H1 (cell line): ENCODE measurements around the gene ZNF487. TPM values are rescaled to one million over a fixed set of nuclear protein-coding genes. Genes with fewer than 3 reads are reported as not detected.
"Not testable (repeated sequence)": the region's sequence is repeated elsewhere in the genome, so short reads cannot be mapped to it uniquely, and the experiment has no call there.

Experiments used
- CTCF ChIA-PET: fragments of 300-600 bp; sonication (Branson Sonifier 250); formaldehyde crosslinking; loops from one replicate; lab custom pipeline; 2021; ENCODE audit not compliant: partially characterized antibody; lab: Charles Lee
- POLR2A ChIA-PET: fragments of 300-600 bp; sonication (Branson Sonifier 250); formaldehyde crosslinking; loops from one replicate; lab custom pipeline; 2021; ENCODE audit warnings: inconsistent platforms; ENCODE audit not compliant: partially characterized antibody; lab: Charles Lee
- DNase-seq, 2 experiments: peaks; one replicate each; pipeline versions ENCODE4 v3.0.0 to v3.0.0-alpha.2; 2010 to 2022; ENCODE audit warnings: low spot score in 2 of 2, low read depth in 1 of 2, mixed read lengths in 1 of 2
- FAIRE-seq: peaks from 2 replicates; lab custom pipeline; 2011; peaks lifted over from hg19 to GRCh38; lab: Jason Lieb, UNC
- H2AFZ ChIP-seq: 2 replicates; pipeline ENCODE4 v1.8.1; 2012; ENCODE audit warnings: low read length, inconsistent platforms
- H2AK5ac ChIP-seq: 2 replicates; pipeline ENCODE4 v1.6.1; 2013; ENCODE audit warnings: low read depth, low read length
- H2BK120ac ChIP-seq: replicated peaks from 2 replicates; pipeline ENCODE3; 2013; ENCODE audit warnings: low read depth, low read length, inconsistent platforms
- H2BK12ac ChIP-seq: 2 replicates; pipeline ENCODE4 v1.6.1; 2013; ENCODE audit warnings: low read depth, low read length
- H2BK15ac ChIP-seq: 2 replicates; pipeline ENCODE4 v1.6.1; 2013; ENCODE audit warnings: low read length
- H2BK20ac ChIP-seq: 2 replicates; pipeline ENCODE4 v1.6.1; 2013; ENCODE audit warnings: low read length
- H2BK5ac ChIP-seq: 2 replicates; pipeline ENCODE4 v1.6.1; 2013; ENCODE audit warnings: low read depth, low read length
- H3K14ac ChIP-seq: 2 replicates; pipeline ENCODE4 v1.6.1; 2013; ENCODE audit warnings: inconsistent platforms; ENCODE audit not compliant: insufficient read length
- H3K18ac ChIP-seq: 2 replicates; pipeline ENCODE4 v1.6.1; 2013; ENCODE audit warnings: low read length; ENCODE audit errors: extremely low read depth
- H3K23ac ChIP-seq: 2 replicates; pipeline ENCODE4 v1.6.1; 2013; ENCODE audit warnings: inconsistent platforms; ENCODE audit not compliant: insufficient read length
- H3K23me2 ChIP-seq: 2 replicates; pipeline ENCODE4 v1.6.1; 2013; ENCODE audit warnings: low read depth, low read length
- H3K27ac ChIP-seq: 2 replicates; pipeline ENCODE4 v1.6.1; 2011; ENCODE audit warnings: low read depth, low read length, inconsistent platforms
- H3K27me3 ChIP-seq, 4 experiments: replicated peaks in 1 of 4; 1 replicate in 1 of 4; 2 replicates in 3 of 4; pipeline versions ENCODE4 v1.6.1 to v1.8.1; 2011 to 2013; ENCODE audit warnings: low read length in 3 of 4, mild to moderate bottlenecking in 3 of 4, inconsistent platforms in 2 of 4, mixed read lengths in 2 of 4, moderate library complexity in 1 of 4; ENCODE audit not compliant: control insufficient read depth in 3 of 4, insufficient read depth in 3 of 4; ENCODE audit errors: extremely low read depth in 1 of 4
- H3K36me3 ChIP-seq, 4 experiments: 2 replicates each; pipeline versions ENCODE4 v1.6.1 to v1.8.1; 2011 to 2013; ENCODE audit warnings: mild to moderate bottlenecking in 4 of 4, low read length in 3 of 4, moderate library complexity in 2 of 4, control low read depth in 1 of 4, inconsistent platforms in 1 of 4; ENCODE audit not compliant: insufficient read depth in 4 of 4, control insufficient read depth in 2 of 4
- H3K4ac ChIP-seq: replicated peaks from 2 replicates; pipeline ENCODE3; 2013; ENCODE audit warnings: low read length, low read depth, mixed read lengths, inconsistent platforms; ENCODE audit not compliant: insufficient read length
- H3K4me1 ChIP-seq, 4 experiments: replicated peaks in 1 of 4; 1 replicate in 1 of 4; 2 replicates in 3 of 4; pipeline versions ENCODE4 v1.6.1 to v1.8.1; 2011 to 2013; ENCODE audit warnings: low read length in 3 of 4, inconsistent platforms in 2 of 4, mixed read lengths in 1 of 4; ENCODE audit not compliant: insufficient read depth in 4 of 4, control insufficient read depth in 3 of 4
- H3K4me2 ChIP-seq, 2 experiments: 2 replicates each; pipeline versions ENCODE4 v1.6.1 to v1.8.1; 2011 to 2013; ENCODE audit warnings: low read depth in 2 of 2, low read length in 2 of 2, control low read depth in 1 of 2, inconsistent platforms in 1 of 2, mild to moderate bottlenecking in 1 of 2; ENCODE audit not compliant: insufficient read depth in 1 of 2
- H3K4me3 ChIP-seq, 4 experiments: fragments of 200-600, 300-600 bp in 1 of 4; sonication (generic), shearing (Covaris generic), sonication (Bioruptor Twin) in 1 of 4; 2 replicates each; pipeline versions ENCODE4 v1.5.1 to v1.8.1; 2011 to 2016; ENCODE audit warnings: low read length in 4 of 4, low read depth in 3 of 4, control low read depth in 2 of 4, inconsistent platforms in 2 of 4, mild to moderate bottlenecking in 2 of 4, mixed read lengths in 1 of 4, moderate library complexity in 1 of 4; ENCODE audit not compliant: insufficient read depth in 2 of 4; ENCODE audit errors: extremely low read depth in 1 of 4
- H3K56ac ChIP-seq: replicated peaks from 2 replicates; pipeline ENCODE3; 2013; ENCODE audit warnings: low read depth, mild to moderate bottlenecking, mixed read lengths, low read length, inconsistent platforms; ENCODE audit not compliant: insufficient read length
- H3K79me1 ChIP-seq: 2 replicates; pipeline ENCODE4 v1.6.1; 2013; ENCODE audit warnings: low read depth, low read length, control low read depth
- H3K79me2 ChIP-seq, 2 experiments: 2 replicates each; pipeline versions ENCODE4 v1.6.1 to v1.8.1; 2012 to 2013; ENCODE audit warnings: low read length in 2 of 2, mild to moderate bottlenecking in 2 of 2, inconsistent platforms in 1 of 2; ENCODE audit not compliant: insufficient read depth in 2 of 2, control insufficient read depth in 1 of 2
- H3K9ac ChIP-seq, 4 experiments: replicated peaks in 1 of 4; 1 replicate in 1 of 4; 2 replicates in 3 of 4; pipeline versions ENCODE4 v1.6.1 to v1.8.1; 2011 to 2013; ENCODE audit warnings: low read depth in 3 of 4, low read length in 3 of 4, control low read depth in 2 of 4, mild to moderate bottlenecking in 2 of 4, moderate library complexity in 2 of 4, inconsistent platforms in 1 of 4; ENCODE audit errors: extremely low read depth in 1 of 4
- H3K9me3 ChIP-seq, 2 experiments: 2 replicates each; pipeline versions ENCODE4 v1.6.1 to v1.8.1; 2012 to 2013; ENCODE audit warnings: mild to moderate bottlenecking in 2 of 2, moderate library complexity in 2 of 2, control low read depth in 1 of 2, inconsistent platforms in 1 of 2, low read depth in 1 of 2, low read length in 1 of 2, mixed read lengths in 1 of 2; ENCODE audit not compliant: insufficient read depth in 2 of 2
- H4K20me1 ChIP-seq, 2 experiments: replicated peaks in 1 of 2; 2 replicates each; pipeline versions ENCODE3 to v1.8.1; 2011 to 2013; ENCODE audit warnings: inconsistent platforms in 2 of 2, low read length in 2 of 2, mild to moderate bottlenecking in 1 of 2; ENCODE audit not compliant: insufficient read depth in 2 of 2, control insufficient read depth in 1 of 2
- H4K5ac ChIP-seq: 2 replicates; pipeline ENCODE4 v1.6.1; 2013; ENCODE audit warnings: low read length, low read depth, mixed read lengths, inconsistent platforms; ENCODE audit not compliant: insufficient read length
- H4K8ac ChIP-seq: 2 replicates; pipeline ENCODE4 v1.8.0; 2013; ENCODE audit warnings: mild to moderate bottlenecking, moderate library complexity, low read length, inconsistent platforms; ENCODE audit not compliant: insufficient read depth; ENCODE audit errors: extremely low read depth
- H4K91ac ChIP-seq: replicated peaks from 2 replicates; pipeline ENCODE3; 2013; ENCODE audit warnings: low read length, mixed read lengths, inconsistent platforms; ENCODE audit not compliant: insufficient read length
- WGBS, 2 experiments: shearing (Covaris generic) in 1 of 2; methylation state at CpG; one replicate each; pipeline versions ENCODE4 v1.1.6 to v1.1.7; 2013 to 2015; ENCODE audit warnings: low lambda C conversion rate in 2 of 2, mixed read lengths in 2 of 2, inconsistent platforms in 1 of 2, low coverage in 1 of 2, missing lambda C conversion rate in 1 of 2; ENCODE audit not compliant: insufficient replicate concordance in 2 of 2, insufficient coverage in 1 of 2, insufficient read length in 1 of 2; ENCODE audit errors: extremely low coverage in 1 of 2, missing lambda C conversion rate in 1 of 2; 5-methylcytosine and 5-hydroxymethylcytosine counted together
- polyA plus RNA-seq, 7 experiments: library from polyadenylated mRNA; depleted of rRNA in 3 of 7; stranded (reverse) in 5 of 7; unstranded in 2 of 7; fragments of >200 nt in 5 of 7; fragments of 200-250 nt in 2 of 7; gene quantifications; 1 replicate in 5 of 7; 2 replicates in 1 of 7; 4 replicates in 1 of 7; pipeline versions ENCODE4 v1.2.1 to v1.2.3, GENCODE V29; 2011 to 2013; ENCODE audit warnings: missing spikeins in 2 of 7, mixed read lengths in 2 of 7
- total RNA-seq: library from RNA; stranded (reverse); fragmentation: NEBNext Ultra II Directional; extraction: Animal tissue kit (Norgen Biotek cat#: 25700); gene quantifications from 2 replicates; pipeline ENCODE4 v1.2.1, GENCODE V29; 2021

ZNF487 gene
- total and polyA plus RNA-seq, 2 of the 8 experiments (the other 6 are each of a cell fraction or from before 2014, with no cell fraction given) = 1.9 to 2.5 TPM

GRCh38 chr10:43446219-43447017 is 9.5 kb downstream of the ZNF487 start:
- H2BK20ac ChIP-seq, H3K4ac ChIP-seq, H3K4me3 ChIP-seq, H4K20me1 ChIP-seq, H3K36me3 ChIP-seq, H3K4me1 ChIP-seq, H3K18ac ChIP-seq, H4K8ac ChIP-seq, H3K23ac ChIP-seq, H3K9ac ChIP-seq, FAIRE-seq, CTCF ChIA-PET, H2BK120ac ChIP-seq, H3K4me2 ChIP-seq, H2AK5ac ChIP-seq, H3K27me3 ChIP-seq, H4K5ac ChIP-seq, H2BK12ac ChIP-seq, H3K79me2 ChIP-seq, H2BK15ac ChIP-seq, H3K27ac ChIP-seq, H2AFZ ChIP-seq, H3K14ac ChIP-seq, H4K91ac ChIP-seq, H2BK5ac ChIP-seq, H3K23me2 ChIP-seq, H3K79me1 ChIP-seq, DNase-seq, H3K56ac ChIP-seq: not testable (repeated sequence)
- POLR2A ChIA-PET = interaction anchor here (0.6 kb wide), 1 partner anchor 313 kb away, joined by 3 read pairs; no protein-coding TSS in a partner anchor
- WGBS, 2 experiments = 94% methylated on average over 36 of the region's 53 CpGs; no CpG with 5 or more reads in 1 of the 2 experiments
- peaks cover 5 to 17% of the 10 kb centered on the region in 2 experiments; a peak in 2 of 4 replicates for H3K9me3 ChIP-seq
